Purkinje cell (primary cell): ENCODE measurements around the gene EDIL3. TPM values are rescaled to one million over a fixed set of nuclear protein-coding genes. Genes with fewer than 3 reads are reported as not detected.

Source experiments
- polyA plus RNA-seq: library from polyadenylated mRNA; unstranded; fragments of >200 nt; fragmentation: Nextera tagmentation; gene quantifications from 2 replicates; pipeline ENCODE4 v1.2.1, GENCODE V29; 2014

EDIL3 gene
- polyA plus RNA-seq, result 156 and 168 TPM in 2 replicates

DNA sequence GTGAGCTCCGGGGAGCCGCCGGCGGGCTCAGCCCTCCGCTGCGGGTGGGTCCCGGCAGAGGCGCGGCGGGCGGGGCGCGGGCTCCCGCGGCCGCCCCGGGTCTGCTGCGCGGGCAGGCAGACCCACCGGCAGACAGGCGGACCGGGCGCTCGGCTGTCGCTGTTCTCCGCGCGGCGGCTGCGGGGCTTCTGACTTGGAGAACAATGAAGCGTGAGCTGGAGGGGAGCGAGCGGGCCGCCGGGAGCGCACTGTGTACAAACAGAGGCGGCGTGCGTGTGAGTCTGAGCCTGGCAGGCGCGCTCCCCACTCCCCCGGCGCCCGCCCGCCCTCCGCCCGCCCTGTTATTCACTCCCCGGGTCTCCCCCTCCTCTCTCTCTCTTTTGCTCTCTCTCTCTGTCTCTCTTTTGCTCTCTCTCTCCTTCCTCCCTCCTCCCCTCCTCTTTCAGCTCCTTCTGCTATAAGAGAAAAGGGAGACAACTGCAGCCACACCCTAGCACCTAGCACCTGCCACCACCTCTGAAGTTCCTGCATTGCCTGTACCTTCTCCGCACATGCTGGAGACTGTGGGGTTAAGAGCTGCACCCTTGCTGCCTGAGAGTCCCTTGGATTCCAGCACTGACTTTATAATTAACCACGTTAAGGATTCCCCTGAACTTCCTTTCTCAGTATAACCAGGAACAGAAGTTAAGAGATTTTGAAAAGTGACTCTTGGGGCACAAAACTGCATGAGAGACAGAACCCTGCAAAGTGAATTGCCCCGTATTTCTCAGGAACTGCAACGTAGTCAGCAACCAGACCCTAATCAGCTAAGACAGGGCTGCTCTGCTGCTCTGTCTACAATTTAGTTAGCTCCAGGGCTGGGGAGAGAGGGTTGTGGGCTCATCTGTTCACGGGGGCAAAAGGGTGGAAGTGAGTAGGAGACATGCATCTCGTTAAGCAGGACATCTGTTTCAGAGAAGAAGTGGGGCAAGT is at the start of gene EDIL3:
TSS of gene EDIL3 (minus strand) at position 277 of the 972 bp plus-strand sequence. CDS start 506 bp downstream, outside the sequence.

